Upper lobe of right lung (tissue), 1 donor: Measurements from ENCODE around the gene COL16A1. TPM values are rescaled to one million over a fixed set of nuclear protein-coding genes. Genes with fewer than 3 reads are reported as not detected.
"Not testable (repeated sequence)": the region's sequence is repeated elsewhere in the genome, so short reads cannot be mapped to it uniquely, and the experiment has no call there.

ENCODE experiments used
- ATAC-seq: fragments of 200-7000 bp; cut with Tn5 transposase; one replicate; pipeline ENCODE4 v1.9.1; 2020; ENCODE audit warnings: mild to moderate bottlenecking, moderate library complexity
- DNase-seq: peaks from one replicate; pipeline ENCODE4 v3.0.0-alpha.2; 2020
- H3K27ac ChIP-seq: fragments of 200-600 bp; one replicate; pipeline ENCODE4 v1.8.0; 2022
- H3K27me3 ChIP-seq: fragments of 200-600 bp; one replicate; pipeline ENCODE4 v1.8.0; 2022; ENCODE audit warnings: mild to moderate bottlenecking
- H3K36me3 ChIP-seq: fragments of 200-600 bp; one replicate; pipeline ENCODE4 v1.8.0; 2022
- H3K4me1 ChIP-seq: fragments of 200-600 bp; one replicate; pipeline ENCODE4 v1.8.0; 2022
- H3K4me3 ChIP-seq: fragments of 200-600 bp; one replicate; pipeline ENCODE4 v1.8.0; 2022; ENCODE audit warnings: mild to moderate bottlenecking
- H3K9me3 ChIP-seq: fragments of 200-600 bp; one replicate; pipeline ENCODE4 v1.8.0; 2022
- CTCF ChIP-seq: fragments of 200-600 bp; IDR thresholded peaks from one replicate; pipeline ENCODE4 v1.8.0; 2022; ENCODE audit warnings: antibody characterized with exemption
- intact Hi-C: fragments of 100-400 bp; cut with DNase I; formaldehyde crosslinking; loops from one replicate; pipeline ENCODE4 v1.11.0; 2022
- total RNA-seq: library from RNA; stranded (reverse); fragmentation: NEBNext Ultra II Directional; extraction: Animal tissue kit (Norgen Biotek cat#: 25700); gene quantifications from one replicate; pipeline ENCODE4 v1.2.1, GENCODE V29; 2021
- donor health status: DM: no; HTN: yes; CAD: no; lungs with severe emphysema.

COL16A1 gene
- total RNA-seq, 1 donor from 2014 or later = 28.9 TPM

GRCh38 chr1:31708324-31708723, 4.5 kb upstream of the COL16A1 start:
- intact Hi-C loops = no loop called here
- H3K4me1 ChIP-seq = peaks cover 36% of the 10 kb centered on the region
- DNase-seq = no peak
- no peaks in the 10 kb centered on the region for H3K36me3 ChIP-seq
- H3K9me3 ChIP-seq = no peaks in the 10 kb centered on the region
- TF ChIP-seq CTCF = no peak
- H3K27me3 ChIP-seq = peaks cover 11% of the 10 kb centered on the region
- no peak overlapping the region for H3K4me3 ChIP-seq
- no peak overlapping the region for H3K27ac ChIP-seq
- no peak for ATAC-seq

- intact Hi-C loops = no loop called here
- no peak overlapping the region for H3K4me3 ChIP-seq
- H3K9me3 ChIP-seq = no peaks in the 10 kb centered on the region
- no peaks in the 10 kb centered on the region for H3K36me3 ChIP-seq
- peaks cover 11% of the 10 kb centered on the region for H3K27me3 ChIP-seq
- ATAC-seq = peak; percentile 65
- TF ChIP-seq CTCF = no peak
- DNase-seq = no peak
- H3K27ac ChIP-seq = no peak overlapping the region
- H3K4me1 ChIP-seq = peaks cover 31% of the 10 kb centered on the region
These were observed 3.9 kb upstream of the COL16A1 start for GRCh38 chr1:31707711-31708110.

GRCh38 chr1:31707059-31707600, 3.3 kb upstream of the COL16A1 start:
- peaks cover 25% of the 10 kb centered on the region for H3K4me1 ChIP-seq
- ATAC-seq, H3K4me3 ChIP-seq, H3K27ac ChIP-seq, intact Hi-C loops, H3K9me3 ChIP-seq, H3K36me3 ChIP-seq, DNase-seq: not testable (repeated sequence)
- H3K27me3 ChIP-seq = peaks cover 11% of the 10 kb centered on the region

GRCh38 chr1:31706384-31707058, 2.7 kb upstream of the COL16A1 start:
- Histone ChIP-seq H3K36me3 (no peaks in the 10 kb centered on the region), H3K4me1 (peaks cover 22% of the 10 kb centered on the region), H3K27ac (no peak overlapping the region), H3K9me3 (no peaks in the 10 kb centered on the region), H3K4me3 (no peak overlapping the region), H3K27me3 (peaks cover 11% of the 10 kb centered on the region)
- intact Hi-C loops = no loop called here
- ATAC-seq (no peak), DNase-seq (no peak)
- TF ChIP-seq CTCF = no peak

GRCh38 chr1:31705080-31705866, 1.5 kb upstream of the COL16A1 start:
- TF ChIP-seq CTCF = peak; percentile 16
- intact Hi-C loops = no loop called here
- peak overlapping the region; percentile 75 for H3K27ac ChIP-seq
- no peaks in the 10 kb centered on the region for H3K36me3 ChIP-seq
- H3K4me3 ChIP-seq = peak overlapping the region; percentile 44
- ATAC-seq (peak; percentile 44), DNase-seq (no peak)
- peaks cover 11% of the 10 kb centered on the region for H3K27me3 ChIP-seq
- H3K9me3 ChIP-seq = no peaks in the 10 kb centered on the region
- H3K4me1 ChIP-seq = peaks cover 33% of the 10 kb centered on the region
